Ishikawa (cell line): Measurements from ENCODE around the gene TET2.

Source experiments
- CEBPB ChIP-seq: IDR thresholded peaks from 2 replicates; pipeline ENCODE4 v1.6.1; 2012
- CREB1 ChIP-seq: IDR thresholded peaks from 2 replicates; pipeline ENCODE4 v1.6.1; 2012; ENCODE audit warnings: low read depth
- EGR1 ChIP-seq: IDR thresholded peaks from 2 replicates; pipeline ENCODE4 v1.6.1; 2012
- EP300 ChIP-seq: IDR thresholded peaks from 2 replicates; pipeline ENCODE4 v1.6.1; 2012; ENCODE audit warnings: borderline replicate concordance
- FOXM1 ChIP-seq: IDR thresholded peaks from 2 replicates; pipeline ENCODE4 v1.6.1; 2012; ENCODE audit warnings: low read depth, borderline replicate concordance
- NFIC ChIP-seq: IDR thresholded peaks from 2 replicates; pipeline ENCODE4 v1.6.1; 2012
- RAD21 ChIP-seq: IDR thresholded peaks from 2 replicates; pipeline ENCODE4 v1.6.1; 2012; ENCODE audit warnings: low read depth
- TAF1 ChIP-seq: IDR thresholded peaks from 2 replicates; pipeline ENCODE4 v1.6.1; 2012; ENCODE audit warnings: low read depth, mild to moderate bottlenecking
- TCF12 ChIP-seq: IDR thresholded peaks from 2 replicates; pipeline ENCODE4 v1.6.1; 2012; ENCODE audit warnings: low read depth
- TEAD4 ChIP-seq: IDR thresholded peaks from 2 replicates; pipeline ENCODE4 v1.6.1; 2012
- YY1 ChIP-seq: IDR thresholded peaks from 2 replicates; pipeline ENCODE4 v1.6.1; 2012; ENCODE audit warnings: low read depth
- ZBTB7A ChIP-seq: IDR thresholded peaks from 2 replicates; pipeline ENCODE4 v1.6.1; 2012; ENCODE audit warnings: low read depth
- TF ChIP-seq, protein P1 (sequence below): IDR thresholded peaks from 2 replicates; pipeline ENCODE4 v1.6.1; 2012
- TF ChIP-seq, protein P2 (sequence below): IDR thresholded peaks from 2 replicates; pipeline ENCODE4 v1.6.1; 2012
- TF ChIP-seq, protein P3 (sequence below): IDR thresholded peaks from 2 replicates; pipeline ENCODE4 v1.6.1; 2012; ENCODE audit warnings: low read depth, mild to moderate bottlenecking

TET2 gene

DNA sequence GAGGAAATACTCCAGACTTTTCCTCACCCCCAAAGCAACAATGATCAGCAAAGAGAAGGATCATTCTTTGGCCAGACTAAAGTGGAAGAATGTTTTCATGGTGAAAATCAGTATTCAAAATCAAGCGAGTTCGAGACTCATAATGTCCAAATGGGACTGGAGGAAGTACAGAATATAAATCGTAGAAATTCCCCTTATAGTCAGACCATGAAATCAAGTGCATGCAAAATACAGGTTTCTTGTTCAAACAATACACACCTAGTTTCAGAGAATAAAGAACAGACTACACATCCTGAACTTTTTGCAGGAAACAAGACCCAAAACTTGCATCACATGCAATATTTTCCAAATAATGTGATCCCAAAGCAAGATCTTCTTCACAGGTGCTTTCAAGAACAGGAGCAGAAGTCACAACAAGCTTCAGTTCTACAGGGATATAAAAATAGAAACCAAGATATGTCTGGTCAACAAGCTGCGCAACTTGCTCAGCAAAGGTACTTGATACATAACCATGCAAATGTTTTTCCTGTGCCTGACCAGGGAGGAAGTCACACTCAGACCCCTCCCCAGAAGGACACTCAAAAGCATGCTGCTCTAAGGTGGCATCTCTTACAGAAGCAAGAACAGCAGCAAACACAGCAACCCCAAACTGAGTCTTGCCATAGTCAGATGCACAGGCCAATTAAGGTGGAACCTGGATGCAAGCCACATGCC lies 89.7 kb downstream of the TET2 start:
- no peak for TF ChIP-seq CEBPB

DNA sequence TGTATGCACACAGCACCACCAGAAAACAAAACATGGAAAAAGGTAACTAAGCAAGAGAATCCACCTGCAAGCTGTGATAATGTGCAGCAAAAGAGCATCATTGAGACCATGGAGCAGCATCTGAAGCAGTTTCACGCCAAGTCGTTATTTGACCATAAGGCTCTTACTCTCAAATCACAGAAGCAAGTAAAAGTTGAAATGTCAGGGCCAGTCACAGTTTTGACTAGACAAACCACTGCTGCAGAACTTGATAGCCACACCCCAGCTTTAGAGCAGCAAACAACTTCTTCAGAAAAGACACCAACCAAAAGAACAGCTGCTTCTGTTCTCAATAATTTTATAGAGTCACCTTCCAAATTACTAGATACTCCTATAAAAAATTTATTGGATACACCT lies 90.2 kb downstream of the TET2 start:
- TF ChIP-seq, protein P1, sequence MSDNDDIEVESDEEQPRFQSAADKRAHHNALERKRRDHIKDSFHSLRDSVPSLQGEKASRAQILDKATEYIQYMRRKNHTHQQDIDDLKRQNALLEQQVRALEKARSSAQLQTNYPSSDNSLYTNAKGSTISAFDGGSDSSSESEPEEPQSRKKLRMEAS, result no peak
- TF ChIP-seq CEBPB (no peak), FOXM1 (no peak), EP300 (no peak), EGR1 (no peak), YY1 (no peak), CREB1 (no peak), TCF12 (no peak), RAD21 (no peak), TAF1 (no peak), NFIC (no peak), TEAD4 (no peak), ZBTB7A (no peak)
- TF ChIP-seq, protein P2, sequence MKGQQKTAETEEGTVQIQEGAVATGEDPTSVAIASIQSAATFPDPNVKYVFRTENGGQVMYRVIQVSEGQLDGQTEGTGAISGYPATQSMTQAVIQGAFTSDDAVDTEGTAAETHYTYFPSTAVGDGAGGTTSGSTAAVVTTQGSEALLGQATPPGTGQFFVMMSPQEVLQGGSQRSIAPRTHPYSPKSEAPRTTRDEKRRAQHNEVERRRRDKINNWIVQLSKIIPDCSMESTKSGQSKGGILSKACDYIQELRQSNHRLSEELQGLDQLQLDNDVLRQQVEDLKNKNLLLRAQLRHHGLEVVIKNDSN, result no peak
- TF ChIP-seq, protein P3, sequence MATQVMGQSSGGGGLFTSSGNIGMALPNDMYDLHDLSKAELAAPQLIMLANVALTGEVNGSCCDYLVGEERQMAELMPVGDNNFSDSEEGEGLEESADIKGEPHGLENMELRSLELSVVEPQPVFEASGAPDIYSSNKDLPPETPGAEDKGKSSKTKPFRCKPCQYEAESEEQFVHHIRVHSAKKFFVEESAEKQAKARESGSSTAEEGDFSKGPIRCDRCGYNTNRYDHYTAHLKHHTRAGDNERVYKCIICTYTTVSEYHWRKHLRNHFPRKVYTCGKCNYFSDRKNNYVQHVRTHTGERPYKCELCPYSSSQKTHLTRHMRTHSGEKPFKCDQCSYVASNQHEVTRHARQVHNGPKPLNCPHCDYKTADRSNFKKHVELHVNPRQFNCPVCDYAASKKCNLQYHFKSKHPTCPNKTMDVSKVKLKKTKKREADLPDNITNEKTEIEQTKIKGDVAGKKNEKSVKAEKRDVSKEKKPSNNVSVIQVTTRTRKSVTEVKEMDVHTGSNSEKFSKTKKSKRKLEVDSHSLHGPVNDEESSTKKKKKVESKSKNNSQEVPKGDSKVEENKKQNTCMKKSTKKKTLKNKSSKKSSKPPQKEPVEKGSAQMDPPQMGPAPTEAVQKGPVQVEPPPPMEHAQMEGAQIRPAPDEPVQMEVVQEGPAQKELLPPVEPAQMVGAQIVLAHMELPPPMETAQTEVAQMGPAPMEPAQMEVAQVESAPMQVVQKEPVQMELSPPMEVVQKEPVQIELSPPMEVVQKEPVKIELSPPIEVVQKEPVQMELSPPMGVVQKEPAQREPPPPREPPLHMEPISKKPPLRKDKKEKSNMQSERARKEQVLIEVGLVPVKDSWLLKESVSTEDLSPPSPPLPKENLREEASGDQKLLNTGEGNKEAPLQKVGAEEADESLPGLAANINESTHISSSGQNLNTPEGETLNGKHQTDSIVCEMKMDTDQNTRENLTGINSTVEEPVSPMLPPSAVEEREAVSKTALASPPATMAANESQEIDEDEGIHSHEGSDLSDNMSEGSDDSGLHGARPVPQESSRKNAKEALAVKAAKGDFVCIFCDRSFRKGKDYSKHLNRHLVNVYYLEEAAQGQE, result no peak

DNA sequence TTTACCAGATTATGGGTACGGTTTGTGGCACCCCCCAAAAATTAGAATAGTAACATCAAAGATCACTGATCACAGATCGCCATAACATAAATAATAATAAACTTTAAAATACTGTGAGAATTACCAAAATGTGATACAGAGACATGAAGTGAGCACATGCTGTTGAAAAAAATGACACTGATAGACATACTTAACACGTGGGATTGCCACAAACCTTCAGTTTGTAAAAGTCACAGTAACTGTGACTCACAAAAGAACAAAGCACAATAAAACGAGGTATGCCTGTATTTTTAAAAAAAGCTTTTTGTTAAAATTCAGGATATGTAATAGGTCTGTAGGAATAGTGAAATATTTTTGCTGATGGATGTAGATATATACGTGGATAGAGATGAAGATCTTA lies 93.4 kb downstream of the TET2 start:
- TF ChIP-seq RAD21 (no peak), EGR1 (no peak), FOXM1 (no peak), TCF12 (no peak), CEBPB (no peak), TAF1 (no peak), TEAD4 (no peak), EP300 (no peak), NFIC (no peak), ZBTB7A (no peak), CREB1 (no peak), YY1 (no peak)
- TF ChIP-seq, protein P1, result no peak
- TF ChIP-seq, protein P3, result no peak
- TF ChIP-seq, protein P2, result no peak

DNA sequence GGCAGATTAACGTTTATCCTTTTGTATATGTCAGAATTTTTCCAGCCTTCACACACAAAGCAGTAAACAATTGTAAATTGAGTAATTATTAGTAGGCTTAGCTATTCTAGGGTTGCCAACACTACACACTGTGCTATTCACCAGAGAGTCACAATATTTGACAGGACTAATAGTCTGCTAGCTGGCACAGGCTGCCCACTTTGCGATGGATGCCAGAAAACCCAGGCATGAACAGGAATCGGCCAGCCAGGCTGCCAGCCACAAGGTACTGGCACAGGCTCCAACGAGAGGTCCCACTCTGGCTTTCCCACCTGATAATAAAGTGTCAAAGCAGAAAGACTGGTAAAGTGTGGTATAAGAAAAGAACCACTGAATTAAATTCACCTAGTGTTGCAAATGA lies 94.8 kb downstream of the TET2 start:
- no peak for TF ChIP-seq EP300

DNA sequence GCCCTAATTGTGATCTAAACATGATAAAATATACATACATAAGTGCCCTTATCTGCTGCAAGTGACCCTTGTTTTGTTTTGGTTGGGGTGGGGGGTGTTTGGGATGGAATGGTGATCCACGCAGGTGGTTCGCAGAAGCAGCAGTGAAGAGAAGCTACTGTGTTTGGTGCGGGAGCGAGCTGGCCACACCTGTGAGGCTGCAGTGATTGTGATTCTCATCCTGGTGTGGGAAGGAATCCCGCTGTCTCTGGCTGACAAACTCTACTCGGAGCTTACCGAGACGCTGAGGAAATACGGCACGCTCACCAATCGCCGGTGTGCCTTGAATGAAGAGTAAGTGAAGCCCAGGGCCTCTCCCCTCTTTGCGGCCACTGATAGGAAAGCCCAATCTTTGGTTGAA lies 96.8 kb downstream of the TET2 start:
- no peak for TF ChIP-seq EP300
- TF ChIP-seq YY1, result no peak
- no peak for TF ChIP-seq FOXM1
- no peak for TF ChIP-seq CREB1
- TF ChIP-seq TCF12, result no peak
- TF ChIP-seq TAF1, result no peak
- TF ChIP-seq NFIC, result no peak
- TF ChIP-seq, protein P3, result no peak
- no peak for TF ChIP-seq CEBPB
- no peak for TF ChIP-seq TEAD4
- TF ChIP-seq RAD21, result no peak
- TF ChIP-seq, protein P2, result no peak
- no peak for TF ChIP-seq ZBTB7A
- TF ChIP-seq, protein P1, result no peak
- no peak for TF ChIP-seq EGR1
